ENCODE results near the gene PARVB.

- TF ChIP-seq CTCF (optimal IDR thresholded peaks at IDR 0.05 in 1 of 3, IDR thresholded peaks at IDR 0.05 in 1 of 3, conservative IDR thresholded peaks at IDR 0.05 in 1 of 3; ENCODE audit: extremely low read depth in 1 of 3, insufficient read depth in 2 of 3, low read length in 3 of 3) (no peak), EZH2 (IDR thresholded peaks at IDR 0.05; ENCODE audit: low read length) (no peak)
Measured at GRCh38 chr22:44109416-44109815, 85.3 kb downstream of the PARVB start.
